NCI-H1105 (cell line): ENCODE results near the gene TUBD1.
"Not testable (repeated sequence)": the region's sequence is repeated elsewhere in the genome, so short reads cannot be mapped to it uniquely, and the experiment has no call there.

ENCODE experiments used
- DNase-seq: peaks from one replicate; lab custom pipeline; 2025; lab: John Stamatoyannopoulos, UW

Gene TUBD1

GRCh38 chr17:59873414-59873813 is 19.3 kb downstream of the TUBD1 start:
- not testable (repeated sequence) for DNase-seq

- no peak for DNase-seq
Measured at GRCh38 chr17:59872351-59872750, 20.4 kb downstream of the TUBD1 start.

GRCh38 chr17:59870482-59870881 is 22.3 kb downstream of the TUBD1 start:
- DNase-seq = no peak

DNA sequence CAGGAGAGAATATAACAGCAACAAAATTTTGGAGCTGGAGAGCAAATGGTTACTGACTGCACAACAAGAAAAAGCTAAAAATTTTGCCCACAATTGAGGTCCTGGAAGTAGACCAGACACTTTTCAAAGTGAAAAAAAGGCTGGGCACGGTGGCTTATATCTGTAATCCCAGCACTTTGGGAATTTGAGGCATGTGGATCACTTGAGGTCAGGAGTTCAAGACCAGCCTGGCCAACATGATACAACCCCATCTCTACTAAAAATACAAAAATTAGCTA is 22.9 kb downstream of the TUBD1 start:
- no peak for DNase-seq

GRCh38 chr17:59863616-59864015 is 29.1 kb downstream of the TUBD1 start:
- DNase-seq = no peak

GRCh38 chr17:59859444-59860025 is 33.2 kb downstream of the TUBD1 start:
- no peak for DNase-seq

GRCh38 chr17:59858932-59859331 is 33.8 kb downstream of the TUBD1 start:
- no peak for DNase-seq

GRCh38 chr17:59858167-59858816 is 34.5 kb downstream of the TUBD1 start:
- no peak for DNase-seq

DNA sequence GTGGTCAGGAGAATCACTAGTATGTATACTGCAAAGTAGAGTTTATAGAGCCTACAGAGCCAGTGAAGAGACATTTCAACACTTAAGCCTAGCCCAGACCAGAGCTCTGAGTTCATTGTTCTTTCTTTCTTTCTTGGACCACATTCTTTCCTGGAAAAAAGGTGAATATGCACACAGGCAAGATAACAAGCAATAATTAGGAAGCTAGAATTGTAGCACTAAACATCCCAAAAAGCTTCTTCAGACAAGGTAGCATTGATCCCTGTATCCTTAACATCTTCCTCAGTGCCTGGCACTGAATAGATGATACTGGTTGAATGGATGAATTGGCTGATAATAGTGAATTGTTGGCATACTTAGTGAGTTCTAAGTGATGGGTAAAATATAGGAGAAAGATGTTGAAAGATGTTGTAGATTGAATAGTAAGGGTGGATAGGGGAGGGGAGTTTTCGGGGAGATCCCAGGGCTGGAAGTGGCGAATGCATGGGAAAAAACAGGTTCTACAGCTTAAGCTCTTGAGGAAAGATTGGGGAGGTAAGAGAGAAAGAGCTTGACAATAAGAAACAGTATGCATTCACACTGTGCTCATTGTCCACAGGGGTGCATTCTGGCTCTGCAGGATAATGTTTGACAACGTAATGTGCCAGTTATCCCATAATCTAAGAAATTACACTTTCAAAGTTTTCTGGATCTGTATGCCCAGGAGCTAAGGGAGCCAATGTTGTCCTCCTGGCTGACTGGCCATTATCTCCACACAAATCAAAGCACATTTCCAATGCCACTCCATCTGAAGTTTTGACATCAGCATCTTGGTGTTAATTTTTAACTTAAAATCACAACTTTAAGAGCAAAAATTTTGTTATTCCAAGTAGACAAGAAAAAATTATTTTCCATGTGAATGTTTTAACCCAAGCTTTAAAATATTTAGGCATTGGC is 35.6 kb downstream of the TUBD1 start:
- DNase-seq = no peak

- not testable (repeated sequence) for DNase-seq
Measured at GRCh38 chr17:59853919-59854729, 38.6 kb downstream of the TUBD1 start.

DNA sequence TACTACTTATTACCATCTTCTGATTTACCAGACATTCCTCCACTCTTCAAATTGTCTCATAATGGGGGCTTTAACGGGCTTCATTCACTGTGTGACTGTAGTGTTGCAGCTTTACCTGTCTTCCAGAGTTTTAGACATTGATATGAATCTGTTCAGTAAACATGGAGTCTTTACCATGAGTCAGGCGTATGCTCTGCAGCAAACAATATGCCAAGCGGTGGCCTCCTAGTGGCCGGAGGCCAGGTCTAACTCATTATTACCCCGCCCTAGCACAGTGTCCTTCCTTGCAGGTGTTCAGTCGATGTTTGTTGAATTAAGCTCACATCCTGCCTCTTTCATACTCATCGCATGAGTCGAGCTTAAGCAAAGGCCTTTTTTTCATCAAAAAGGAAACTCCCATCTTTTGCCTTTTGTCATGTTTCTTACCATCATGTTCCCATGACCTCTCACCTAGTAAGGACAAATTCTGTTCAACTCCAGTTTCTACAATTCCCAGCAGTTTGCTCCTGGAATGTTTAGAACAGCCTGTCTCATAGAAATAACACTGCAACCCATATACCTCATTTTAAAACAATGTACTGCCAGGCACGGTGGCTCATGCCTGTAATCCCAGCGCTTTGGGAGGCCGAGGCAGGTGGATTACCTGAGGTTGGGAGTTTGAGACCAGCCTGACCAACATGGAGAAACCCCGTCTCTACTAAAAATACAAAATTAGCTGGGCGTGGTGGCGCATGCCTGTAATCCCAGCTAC is 39.4 kb downstream of the TUBD1 start:
- no peak for DNase-seq

DNA sequence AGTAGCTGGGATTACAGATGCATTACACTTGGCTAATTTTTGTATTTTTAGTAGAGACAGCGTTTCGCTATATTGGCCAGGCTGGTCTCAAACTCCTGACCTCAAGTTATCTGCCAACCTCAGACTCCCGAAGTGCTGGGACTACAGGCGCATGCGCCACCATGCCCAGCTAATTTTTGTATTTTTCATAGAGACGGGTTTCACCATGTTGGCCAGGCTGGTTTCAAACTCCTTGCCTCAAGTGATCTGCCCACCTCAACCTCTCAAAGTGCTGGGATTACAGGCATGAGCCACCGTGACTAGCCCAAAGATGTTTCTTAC is 39.9 kb downstream of the TUBD1 start:
- not testable (repeated sequence) for DNase-seq

DNA sequence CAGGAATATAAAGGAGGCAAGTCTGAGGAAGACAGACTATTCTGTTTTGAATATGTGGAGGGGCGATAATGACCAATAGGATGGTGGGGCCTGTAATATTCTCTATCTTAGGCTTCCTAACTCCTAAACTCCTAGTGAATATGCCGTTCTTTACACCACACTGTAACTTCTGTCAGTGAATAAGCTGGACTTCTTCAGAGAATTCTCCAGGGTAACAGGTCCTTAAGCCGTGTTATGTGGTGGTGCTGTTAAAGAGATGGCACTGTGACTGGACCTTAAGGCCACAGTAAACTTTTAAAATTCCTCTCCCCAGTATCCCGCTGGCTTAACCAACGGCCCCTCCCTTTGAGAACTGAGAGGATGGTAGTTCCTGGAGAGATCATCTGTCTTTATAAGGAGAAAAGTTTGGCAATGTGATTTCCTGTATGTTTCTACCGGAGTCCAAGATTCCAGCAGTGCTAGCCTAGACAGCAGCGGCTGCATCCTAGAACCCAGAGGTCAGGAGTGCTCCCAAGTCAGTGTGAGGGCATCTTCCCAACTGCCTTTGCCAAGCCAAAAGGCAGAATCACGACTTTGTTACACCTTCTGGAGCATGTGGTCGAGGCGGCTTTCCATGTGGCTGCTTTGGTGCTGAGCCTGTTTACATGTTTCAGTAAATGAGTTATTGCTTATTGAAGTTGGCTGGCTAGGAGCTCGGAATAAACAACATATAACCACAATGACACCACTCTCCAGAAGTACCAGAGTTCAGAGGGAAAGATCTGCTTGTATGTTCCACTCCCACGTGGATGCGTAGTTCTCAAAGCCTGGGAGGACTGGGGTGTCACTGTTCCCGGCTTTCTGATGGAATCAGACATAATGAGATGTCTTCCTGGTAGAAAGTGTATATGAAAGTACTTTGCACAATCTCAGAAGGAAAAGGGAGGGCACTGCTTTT is 41.0 kb downstream of the TUBD1 start:
- no peak for DNase-seq

DNA sequence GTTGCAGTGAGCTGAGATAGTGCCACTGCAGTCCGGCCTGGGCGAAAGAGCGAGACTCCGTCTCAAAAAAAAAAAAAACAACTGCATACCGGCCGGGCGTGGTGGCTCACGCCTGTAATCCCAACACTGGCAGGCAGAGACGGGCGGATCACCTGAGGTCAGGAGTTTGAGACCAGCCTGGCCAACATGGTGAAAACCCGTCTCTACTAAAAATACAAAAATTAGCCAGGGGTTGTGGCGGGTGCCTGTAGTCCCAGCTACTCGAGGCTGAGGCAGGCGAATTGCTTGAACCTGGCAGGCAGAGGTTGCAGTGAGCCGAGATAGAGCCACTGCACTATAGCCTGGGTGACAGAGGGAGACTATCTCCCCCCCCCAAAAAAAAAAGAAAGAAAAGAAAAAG is 42.4 kb downstream of the TUBD1 start:
- not testable (repeated sequence) for DNase-seq

DNA sequence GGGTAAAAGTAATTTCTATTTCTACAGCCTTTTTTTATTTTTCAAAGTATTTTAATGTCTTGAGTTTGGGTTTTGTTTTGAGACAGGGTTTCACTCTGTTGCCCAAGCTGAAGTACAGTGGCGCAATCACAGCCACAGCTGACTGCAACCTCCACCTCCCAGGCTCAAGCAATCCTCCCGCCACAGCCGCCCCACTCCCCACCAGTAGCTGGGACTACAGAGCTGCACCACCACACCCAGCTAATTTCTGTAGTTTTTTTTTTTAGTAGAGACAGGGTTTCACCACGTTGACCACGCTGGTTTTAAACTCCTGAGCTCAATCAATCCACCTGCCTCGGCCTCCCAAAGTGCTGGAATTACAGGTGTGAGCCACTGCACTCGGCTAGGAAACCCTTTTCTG is 44.0 kb downstream of the TUBD1 start:
- no peak for DNase-seq

- DNase-seq = no peak
Measured at GRCh38 chr17:59848385-59848668, 44.4 kb downstream of the TUBD1 start.

- DNase-seq = no peak
Measured at GRCh38 chr17:59846394-59847165, 46.2 kb downstream of the TUBD1 start.

- no peak for DNase-seq
Measured at GRCh38 chr17:59845595-59846393, 46.9 kb downstream of the TUBD1 start.

- no peak for DNase-seq
Measured at GRCh38 chr17:59844884-59845594, 47.7 kb downstream of the TUBD1 start.
